ENCODE measurements around the gene DENND2A. TPM values are rescaled to one million over a fixed set of nuclear protein-coding genes. Genes with fewer than 3 reads are reported as not detected.
A peak's percentile ranks its signal among the peaks of the same experiment; 100 is the strongest.
"Not testable (repeated sequence)": the region's sequence is repeated elsewhere in the genome, so short reads cannot be mapped to it uniquely, and the experiment has no call there.

The DENND2A gene
- total and polyA plus RNA-seq, 7 donors = 2.7 to 8.7 (median 3.8) TPM

DNA sequence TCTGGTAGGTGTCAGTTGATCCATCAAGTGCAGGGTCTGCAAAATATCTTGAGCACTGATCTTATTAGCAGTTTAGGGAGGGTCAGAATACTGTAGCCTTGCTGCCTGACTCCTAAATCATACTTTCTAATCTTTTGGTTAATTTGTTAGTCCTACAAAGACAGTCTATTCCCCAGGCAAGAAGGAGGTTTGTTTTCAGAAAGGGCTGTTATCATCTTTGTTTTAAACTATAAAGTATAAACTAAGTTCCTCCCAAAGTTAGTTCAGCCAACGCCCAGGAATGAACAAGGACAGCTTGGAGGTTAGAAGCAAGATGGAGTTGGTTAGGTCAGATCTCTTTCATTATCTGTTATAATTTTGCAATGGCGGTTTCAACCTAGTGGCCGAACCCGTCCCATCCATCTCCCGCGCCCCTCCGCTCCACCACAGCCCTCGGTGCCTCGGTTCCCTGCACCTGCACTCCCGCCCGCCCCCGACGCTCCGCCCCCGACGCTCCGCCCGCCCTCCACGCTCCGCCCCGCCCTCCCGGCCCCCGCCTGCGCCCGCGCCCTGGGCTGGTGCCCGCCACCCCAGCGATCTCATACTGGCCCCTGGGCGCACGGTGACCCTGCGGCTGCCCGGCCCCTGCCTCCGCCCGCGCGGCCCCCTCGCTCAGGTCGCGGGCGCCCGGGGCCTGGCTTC lies 31.9 kb upstream of the DENND2A start, which contains the start of gene ADCK2:
ADCK2 (plus strand) TSS at position 564 of the 681 bp plus-strand sequence. CDS start 386 bp downstream, outside the sequence.
- H3K27ac ChIP-seq = peak within 1 kb of the TSS; percentile 77

DNA sequence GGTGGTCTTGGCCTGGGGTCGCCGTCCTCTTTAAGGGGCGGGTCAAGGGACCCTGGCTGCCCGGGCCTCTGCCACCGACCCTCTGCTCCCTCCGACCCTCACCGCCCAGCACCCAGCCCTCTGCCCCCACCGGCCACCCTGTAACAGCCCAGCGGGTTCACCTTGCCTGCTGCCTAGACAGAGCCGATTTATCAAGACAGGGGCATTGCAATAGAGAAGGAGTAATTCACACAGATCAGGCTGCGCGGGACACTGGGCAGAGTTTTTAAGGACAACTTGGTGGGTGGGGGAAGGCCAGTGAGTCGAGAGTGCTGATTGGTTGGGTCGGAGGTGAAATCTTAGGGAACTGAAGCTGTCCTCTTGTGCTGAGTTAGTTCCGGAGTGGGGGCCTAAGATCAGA lies 31.4 kb upstream of the DENND2A start:
- TF ChIP-seq, protein P1, sequence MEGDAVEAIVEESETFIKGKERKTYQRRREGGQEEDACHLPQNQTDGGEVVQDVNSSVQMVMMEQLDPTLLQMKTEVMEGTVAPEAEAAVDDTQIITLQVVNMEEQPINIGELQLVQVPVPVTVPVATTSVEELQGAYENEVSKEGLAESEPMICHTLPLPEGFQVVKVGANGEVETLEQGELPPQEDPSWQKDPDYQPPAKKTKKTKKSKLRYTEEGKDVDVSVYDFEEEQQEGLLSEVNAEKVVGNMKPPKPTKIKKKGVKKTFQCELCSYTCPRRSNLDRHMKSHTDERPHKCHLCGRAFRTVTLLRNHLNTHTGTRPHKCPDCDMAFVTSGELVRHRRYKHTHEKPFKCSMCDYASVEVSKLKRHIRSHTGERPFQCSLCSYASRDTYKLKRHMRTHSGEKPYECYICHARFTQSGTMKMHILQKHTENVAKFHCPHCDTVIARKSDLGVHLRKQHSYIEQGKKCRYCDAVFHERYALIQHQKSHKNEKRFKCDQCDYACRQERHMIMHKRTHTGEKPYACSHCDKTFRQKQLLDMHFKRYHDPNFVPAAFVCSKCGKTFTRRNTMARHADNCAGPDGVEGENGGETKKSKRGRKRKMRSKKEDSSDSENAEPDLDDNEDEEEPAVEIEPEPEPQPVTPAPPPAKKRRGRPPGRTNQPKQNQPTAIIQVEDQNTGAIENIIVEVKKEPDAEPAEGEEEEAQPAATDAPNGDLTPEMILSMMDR (IDR thresholded peaks at IDR 0.05) = no peak
- H3K36me3 ChIP-seq (ENCODE audit: insufficient read depth in 1 of 2, low read depth in 1 of 2) = no peaks in the 10 kb centered on the region
- ATAC-seq (no peak), DNase-seq (no peak)
- H3K27me3 ChIP-seq (ENCODE audit: insufficient read depth in 3 of 3, low read length in 2 of 3) = no peaks in the 10 kb centered on the region
- WGBS, 3 donors = 71 to 79% (median 76%) methylated on average over 15 of the region's 15 CpGs
- H3K4me1 ChIP-seq = peaks cover 32% of the 10 kb centered on the region
- intact Hi-C loops (cut with DNase I) = loop anchor here in 1 of 2 donors (10.0 kb wide), 1 partner anchor 343 kb away; the partner anchor contains the start of gene MRPS33
- no peak overlapping the region for H3K27ac ChIP-seq
- no peak overlapping the region for H3K4me3 ChIP-seq
- H3K9me3 ChIP-seq = no peaks in the 10 kb centered on the region

More for the DNA sequence above, 31.9 kb upstream of the DENND2A start, which contains the start of gene ADCK2:
- Histone ChIP-seq H3K4me3 (peak within 1 kb of the TSS; percentile 91), H3K4me1 (peaks cover 32% of the 10 kb centered on the region), H3K36me3 (ENCODE audit: insufficient read depth in 1 of 2, low read depth in 1 of 2) (no peaks in the 10 kb centered on the region), H3K9me3 (no peaks in the 10 kb centered on the region), H3K27me3 (ENCODE audit: insufficient read depth in 3 of 3, low read length in 2 of 3) (no peaks in the 10 kb centered on the region)
- intact Hi-C loops (cut with DNase I) = loop anchor here in 1 of 2 donors (10.0 kb wide), 1 partner anchor 342 kb away; the partner anchor contains the start of gene MRPS33
- peak in 1 of 2 donors; percentile 67 for DNase-seq
- peak; percentile 71 to 81 (median 78) for ATAC-seq
- TF ChIP-seq, protein P1 (IDR thresholded peaks at IDR 0.05) = no peak
- 0 to 5% (median 1%) methylated on average over 20 to 41 of the region's 41 CpGs for WGBS, 3 donors

DNA sequence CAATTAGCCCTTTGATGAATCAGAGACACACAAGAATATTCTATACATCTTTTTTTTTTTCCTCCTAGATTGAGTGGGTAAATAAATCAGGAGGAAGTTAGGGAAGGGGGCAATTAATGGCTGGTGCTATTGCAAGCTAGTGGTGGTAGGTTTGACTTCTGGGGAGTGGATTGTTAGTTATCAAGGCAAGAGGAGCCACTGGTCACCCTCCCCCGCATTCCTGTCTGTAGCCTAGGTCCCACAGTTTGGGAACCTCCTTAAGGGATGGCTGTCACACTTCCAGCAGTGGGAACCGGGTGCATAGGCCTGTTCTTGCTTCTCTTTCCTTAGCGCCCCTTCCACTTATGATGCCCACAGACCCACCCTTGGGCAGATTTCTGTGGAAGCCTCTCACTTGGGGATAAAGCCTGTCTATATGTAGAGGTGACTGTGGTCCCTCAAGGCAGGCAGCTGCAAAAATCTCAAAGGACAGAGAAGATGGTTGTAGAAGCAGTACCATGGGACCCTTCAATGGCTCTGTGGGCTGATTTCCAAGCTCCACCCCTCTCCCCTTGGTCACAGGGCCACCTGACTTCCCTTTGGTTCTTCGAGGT lies 29.8 kb upstream of the DENND2A start:
- Histone ChIP-seq H3K4me1 (peaks cover 28% of the 10 kb centered on the region), H3K4me3 (no peak overlapping the region), H3K27ac (no peak overlapping the region), H3K9me3 (no peaks in the 10 kb centered on the region), H3K36me3 (ENCODE audit: insufficient read depth in 1 of 2, low read depth in 1 of 2) (no peaks in the 10 kb centered on the region), H3K27me3 (ENCODE audit: insufficient read depth in 3 of 3, low read length in 2 of 3) (no peaks in the 10 kb centered on the region)
- 68 to 72% (median 71%) methylated on average over 4 of the region's 4 CpGs for WGBS, 3 donors
- TF ChIP-seq, protein P1 (IDR thresholded peaks at IDR 0.05) = no peak
- ATAC-seq (no peak), DNase-seq (no peak)
- intact Hi-C loops (cut with DNase I) = loop anchor here in 1 of 2 donors (10.0 kb wide), 1 partner anchor 344 kb away; the partner anchor contains the start of gene MRPS33

DNA sequence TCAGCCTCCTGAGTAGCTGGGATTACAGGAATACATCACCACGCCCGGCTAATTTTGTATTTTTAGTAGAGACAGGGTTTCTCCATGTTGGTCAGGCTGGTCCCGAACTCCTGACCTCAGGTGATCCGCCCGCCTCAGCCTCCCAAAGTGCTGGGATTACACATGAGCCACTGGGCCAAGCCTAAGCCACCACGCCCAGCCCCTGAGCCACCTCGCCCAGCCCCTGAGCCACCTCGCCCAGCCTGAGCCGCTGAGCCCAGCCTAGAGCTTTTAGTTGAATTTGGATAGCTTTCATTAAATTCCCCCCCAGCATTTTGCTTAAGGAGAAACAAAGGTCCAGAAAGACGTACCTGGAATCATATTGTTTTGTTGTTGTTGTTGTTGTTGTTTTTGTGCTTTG lies 29.2 kb upstream of the DENND2A start:
- intact Hi-C loops (cut with DNase I) = loop anchor here in 1 of 2 donors (10.0 kb wide), 1 partner anchor 345 kb away; the partner anchor contains the start of gene MRPS33
- WGBS, 3 donors = 91 to 93% (median 91%) methylated on average over 10 of the region's 10 CpGs
- not testable (repeated sequence) for H3K27ac ChIP-seq; ATAC-seq; DNase-seq; H3K27me3 ChIP-seq (ENCODE audit: insufficient read depth in 3 of 3, low read length in 2 of 3); H3K36me3 ChIP-seq (ENCODE audit: insufficient read depth in 1 of 2, low read depth in 1 of 2); H3K9me3 ChIP-seq; H3K4me3 ChIP-seq
- peaks cover 22% of the 10 kb centered on the region for H3K4me1 ChIP-seq

DNA sequence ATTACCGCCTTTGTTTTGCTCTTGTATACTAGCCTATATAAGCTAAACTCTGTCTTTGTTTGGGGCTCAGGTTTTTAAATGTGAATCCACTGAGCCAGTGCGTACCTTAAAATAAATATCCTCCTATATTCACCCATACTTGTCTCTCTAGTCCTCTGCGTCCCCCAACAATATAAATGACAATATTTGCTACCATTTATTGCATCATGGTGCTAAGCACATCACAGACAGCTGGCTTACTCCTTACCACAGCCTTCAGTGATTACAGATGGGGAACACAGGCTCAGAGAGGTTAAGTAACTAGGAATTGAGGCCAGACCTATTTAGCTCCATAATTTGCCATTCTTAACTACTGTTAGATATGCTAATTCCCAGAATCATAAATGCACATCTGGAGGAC lies 28.7 kb upstream of the DENND2A start:
- WGBS, 3 donors = 92 to 96% (median 93%) methylated on average over 3 of the region's 3 CpGs
- ATAC-seq = no peak

More for the DNA sequence above, 28.7 kb upstream of the DENND2A start:
- H3K27me3 ChIP-seq (ENCODE audit: insufficient read depth in 3 of 3, low read length in 2 of 3) = no peaks in the 10 kb centered on the region
- H3K4me3 ChIP-seq = no peak overlapping the region
- no peak for DNase-seq
- H3K27ac ChIP-seq = no peak overlapping the region
- H3K36me3 ChIP-seq (ENCODE audit: insufficient read depth in 1 of 2, low read depth in 1 of 2) = no peaks in the 10 kb centered on the region
- TF ChIP-seq, protein P1 (IDR thresholded peaks at IDR 0.05) = no peak
- H3K9me3 ChIP-seq = no peaks in the 10 kb centered on the region
- intact Hi-C loops (cut with DNase I) = no loop called here
- peaks cover 17% of the 10 kb centered on the region for H3K4me1 ChIP-seq
